Measurements from ENCODE around the gene UBASH3A.

The UBASH3A gene

DNA sequence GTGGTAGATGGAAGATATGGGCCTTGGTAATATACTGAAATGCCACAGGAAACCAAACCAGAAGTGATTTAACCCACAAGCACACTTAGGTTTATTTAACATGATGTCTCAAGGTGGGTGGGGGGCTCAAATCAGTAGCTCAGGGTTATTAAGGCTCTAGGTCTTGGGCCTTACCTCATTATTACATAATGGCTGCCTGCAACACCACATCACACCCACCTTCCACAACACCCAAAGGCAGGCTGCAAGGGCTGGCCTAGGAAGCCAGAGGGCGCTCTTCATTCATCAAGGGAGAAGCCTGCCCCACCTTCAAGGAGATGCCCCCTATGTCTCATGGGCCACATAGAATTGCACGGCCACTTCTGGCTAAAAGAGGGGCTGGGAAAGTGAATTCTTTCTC lies 43.4 kb upstream of the UBASH3A start:
- in situ Hi-C loops (cut with HindIII; ENCODE audit: low sequenced_read_pairs) = no loop called here
- H3K4me3 ChIP-seq (ENCODE audit: low read depth, low read length) = no peak overlapping the region
- TF ChIP-seq, protein P1, sequence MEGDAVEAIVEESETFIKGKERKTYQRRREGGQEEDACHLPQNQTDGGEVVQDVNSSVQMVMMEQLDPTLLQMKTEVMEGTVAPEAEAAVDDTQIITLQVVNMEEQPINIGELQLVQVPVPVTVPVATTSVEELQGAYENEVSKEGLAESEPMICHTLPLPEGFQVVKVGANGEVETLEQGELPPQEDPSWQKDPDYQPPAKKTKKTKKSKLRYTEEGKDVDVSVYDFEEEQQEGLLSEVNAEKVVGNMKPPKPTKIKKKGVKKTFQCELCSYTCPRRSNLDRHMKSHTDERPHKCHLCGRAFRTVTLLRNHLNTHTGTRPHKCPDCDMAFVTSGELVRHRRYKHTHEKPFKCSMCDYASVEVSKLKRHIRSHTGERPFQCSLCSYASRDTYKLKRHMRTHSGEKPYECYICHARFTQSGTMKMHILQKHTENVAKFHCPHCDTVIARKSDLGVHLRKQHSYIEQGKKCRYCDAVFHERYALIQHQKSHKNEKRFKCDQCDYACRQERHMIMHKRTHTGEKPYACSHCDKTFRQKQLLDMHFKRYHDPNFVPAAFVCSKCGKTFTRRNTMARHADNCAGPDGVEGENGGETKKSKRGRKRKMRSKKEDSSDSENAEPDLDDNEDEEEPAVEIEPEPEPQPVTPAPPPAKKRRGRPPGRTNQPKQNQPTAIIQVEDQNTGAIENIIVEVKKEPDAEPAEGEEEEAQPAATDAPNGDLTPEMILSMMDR (IDR thresholded peaks at IDR 0.05; ENCODE audit: low read depth, low read length, missing control alignments) = no peak
- no peak for DNase-seq (ENCODE audit: low read depth)

DNA sequence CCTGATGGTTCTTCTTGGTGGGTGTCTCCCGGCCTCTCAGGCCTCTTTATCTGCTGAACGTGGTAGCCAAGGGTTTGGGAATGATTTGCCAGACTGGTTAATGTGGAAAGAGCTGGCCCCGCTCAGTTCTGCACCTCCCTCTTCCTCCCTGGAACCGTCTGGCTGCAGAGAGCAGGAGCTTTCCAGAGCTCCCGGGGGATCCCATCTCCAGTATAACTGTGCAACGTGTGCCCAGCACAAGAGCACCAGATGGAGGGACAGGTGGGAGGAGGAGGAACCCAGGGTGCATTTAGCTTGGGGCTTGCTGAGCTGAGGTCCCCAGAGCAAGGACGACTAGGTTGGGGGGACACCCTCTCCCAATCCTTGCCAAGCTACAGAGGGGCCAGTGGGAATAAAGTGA lies 42.4 kb upstream of the UBASH3A start:
- in situ Hi-C loops (cut with HindIII; ENCODE audit: low sequenced_read_pairs) = no loop called here
- TF ChIP-seq, protein P1 (IDR thresholded peaks at IDR 0.05; ENCODE audit: low read depth, low read length, missing control alignments) = no peak
- no peak overlapping the region for H3K4me3 ChIP-seq (ENCODE audit: low read depth, low read length)
- DNase-seq (ENCODE audit: low read depth) = no peak

DNA sequence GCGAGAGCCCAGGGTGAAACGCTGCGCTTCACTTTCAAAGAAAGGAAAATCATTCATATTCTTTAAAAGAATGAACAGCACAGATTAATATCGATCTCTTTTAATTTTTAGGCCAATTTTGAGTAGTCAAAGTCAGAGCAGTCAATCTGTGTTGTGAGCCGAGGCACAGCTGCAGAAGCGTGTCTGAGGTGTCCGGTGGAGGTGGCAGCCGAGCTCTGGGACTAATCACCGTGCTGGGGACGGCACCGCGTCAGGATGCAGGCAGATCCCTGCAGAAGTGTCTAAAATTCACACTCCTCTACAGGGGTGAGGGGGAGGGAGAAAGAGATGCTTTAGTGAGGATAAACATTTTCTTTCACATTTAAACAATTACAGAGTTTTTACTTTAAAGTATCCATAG lies 41.5 kb upstream of the UBASH3A start:
- TF ChIP-seq, protein P1 (IDR thresholded peaks at IDR 0.05; ENCODE audit: low read depth, low read length, missing control alignments) = no peak
- in situ Hi-C loops (cut with HindIII; ENCODE audit: low sequenced_read_pairs) = no loop called here
- no peak for DNase-seq (ENCODE audit: low read depth)
- no peak overlapping the region for H3K4me3 ChIP-seq (ENCODE audit: low read depth, low read length)

DNA sequence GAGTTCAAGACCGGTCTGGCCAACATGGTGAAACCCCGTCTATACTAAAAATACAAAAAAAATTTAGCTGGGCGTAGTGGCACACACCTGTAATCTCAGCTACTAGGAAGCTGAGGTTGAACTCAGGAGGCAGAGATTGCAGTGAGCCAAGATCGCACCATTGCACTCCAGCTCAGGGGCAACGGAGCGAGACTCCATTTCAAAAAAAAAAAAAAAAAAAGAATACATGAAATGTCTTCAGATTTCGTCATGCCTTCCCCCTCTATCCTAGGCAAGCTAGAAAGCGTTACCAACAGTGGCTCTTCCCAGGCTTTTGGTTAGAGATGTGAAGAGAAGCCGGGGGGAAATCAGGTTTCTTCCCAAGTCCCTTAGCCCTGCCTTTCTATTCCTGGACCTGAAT lies 41.0 kb upstream of the UBASH3A start:
- in situ Hi-C loops (cut with HindIII; ENCODE audit: low sequenced_read_pairs) = no loop called here
- no peak overlapping the region for H3K4me3 ChIP-seq (ENCODE audit: low read depth, low read length)
- DNase-seq (ENCODE audit: low read depth) = no peak
- TF ChIP-seq, protein P1 (IDR thresholded peaks at IDR 0.05; ENCODE audit: low read depth, low read length, missing control alignments) = no peak

- TF ChIP-seq, protein P1 (IDR thresholded peaks at IDR 0.05; ENCODE audit: low read depth, low read length, missing control alignments) = no peak
- in situ Hi-C loops (cut with HindIII; ENCODE audit: low sequenced_read_pairs) = no loop called here
- no peak overlapping the region for H3K4me3 ChIP-seq (ENCODE audit: low read depth, low read length)
- no peak for DNase-seq (ENCODE audit: low read depth)
These were observed 40.4 kb upstream of the UBASH3A start for GRCh38 chr21:42363312-42363711.

GRCh38 chr21:42364304-42364865 lies 39.3 kb upstream of the UBASH3A start:
- no peak overlapping the region for H3K4me3 ChIP-seq (ENCODE audit: low read depth, low read length)
- DNase-seq (ENCODE audit: low read depth) = no peak
- TF ChIP-seq, protein P1 (IDR thresholded peaks at IDR 0.05; ENCODE audit: low read depth, low read length, missing control alignments) = no peak
- in situ Hi-C loops (cut with HindIII; ENCODE audit: low sequenced_read_pairs) = no loop called here
